ENCODE results near the gene ACTR3C.
"Not testable (repeated sequence)": the region's sequence is repeated elsewhere in the genome, so short reads cannot be mapped to it uniquely, and the experiment has no call there.

Gene ACTR3C

GRCh38 chr7:150312649-150313366 is 10.5 kb downstream of the ACTR3C start:
- not testable (repeated sequence) for DNase-seq

- DNase-seq, result no peak
Measured at GRCh38 chr7:150311711-150312110, 11.6 kb downstream of the ACTR3C start.

GRCh38 chr7:150311146-150311545 is 12.2 kb downstream of the ACTR3C start:
- DNase-seq, result no peak

GRCh38 chr7:150308575-150308974 is 14.8 kb downstream of the ACTR3C start:
- no peak for DNase-seq

- no peak for DNase-seq
Measured at GRCh38 chr7:150307904-150308303, 15.4 kb downstream of the ACTR3C start.

GRCh38 chr7:150307129-150307528 is 16.2 kb downstream of the ACTR3C start:
- no peak for DNase-seq

- not testable (repeated sequence) for DNase-seq
Measured at GRCh38 chr7:150306377-150306776, 17.0 kb downstream of the ACTR3C start.

GRCh38 chr7:150305903-150306284 is 17.5 kb downstream of the ACTR3C start:
- DNase-seq, result not testable (repeated sequence)

- not testable (repeated sequence) for DNase-seq
Measured at GRCh38 chr7:150305259-150305902, 18.0 kb downstream of the ACTR3C start.

GRCh38 chr7:150304499-150305258 is 18.7 kb downstream of the ACTR3C start:
- not testable (repeated sequence) for DNase-seq

- DNase-seq, result not testable (repeated sequence)
Measured at GRCh38 chr7:150302908-150303310, 20.4 kb downstream of the ACTR3C start.

GRCh38 chr7:150297978-150298377 is 25.4 kb downstream of the ACTR3C start:
- DNase-seq, result not testable (repeated sequence)

GRCh38 chr7:150296802-150297201 is 26.5 kb downstream of the ACTR3C start:
- not testable (repeated sequence) for DNase-seq

GRCh38 chr7:150295614-150296013 is 27.7 kb downstream of the ACTR3C start:
- DNase-seq, result not testable (repeated sequence)

GRCh38 chr7:150295027-150295426 is 28.3 kb downstream of the ACTR3C start:
- not testable (repeated sequence) for DNase-seq

- not testable (repeated sequence) for DNase-seq
Measured at GRCh38 chr7:150290317-150290716, 33.0 kb downstream of the ACTR3C start.

- DNase-seq, result not testable (repeated sequence)
Measured at GRCh38 chr7:150288816-150289215, 34.5 kb downstream of the ACTR3C start.

GRCh38 chr7:150287815-150288214 is 35.5 kb downstream of the ACTR3C start:
- DNase-seq, result not testable (repeated sequence)

- peak; percentile 1 for DNase-seq
Measured at GRCh38 chr7:150285849-150286754, 37.2 kb downstream of the ACTR3C start.

GRCh38 chr7:150283608-150284007 is 39.7 kb downstream of the ACTR3C start:
- DNase-seq, result not testable (repeated sequence)

- DNase-seq, result not testable (repeated sequence)
Measured at GRCh38 chr7:150283111-150283510, 40.2 kb downstream of the ACTR3C start.
